Measurements from ENCODE around the gene NRARP.

GRCh38 chr9:137269231-137269772 lies 32.8 kb downstream of the NRARP start:
- TF ChIP-seq POLR2AphosphoS5 (IDR thresholded peaks at IDR 0.05; ENCODE audit: low read depth, low read length) = no peak
- TF ChIP-seq CTCF (IDR thresholded peaks at IDR 0.05; ENCODE audit: control extremely low read depth in 1 of 3, insufficient read depth in 1 of 3, low read depth in 1 of 3, low read length in 3 of 3) = no peak
- no peak for TF ChIP-seq MAX (IDR thresholded peaks at IDR 0.05)
- TF ChIP-seq CREB1 (IDR thresholded peaks at IDR 0.05) = no peak
- TF ChIP-seq RAD21 (IDR thresholded peaks at IDR 0.05 in 1 of 2, conservative IDR thresholded peaks at IDR 0.05 in 1 of 2; ENCODE audit: low read depth in 2 of 2, low read length in 2 of 2) = no peak
- no peak for TF ChIP-seq TAF1 (IDR thresholded peaks at IDR 0.05; ENCODE audit: low read depth, low read length)
- TF ChIP-seq RFX5 (IDR thresholded peaks at IDR 0.05; ENCODE audit: borderline replicate concordance, low read depth, low read length) = no peak
- TF ChIP-seq EZH2 (IDR thresholded peaks at IDR 0.05; ENCODE audit: low read depth, low read length, severe bottlenecking) = no peak
- TF ChIP-seq BACH1 (IDR thresholded peaks at IDR 0.05; ENCODE audit: low read length) = no peak
- TF ChIP-seq TBP (IDR thresholded peaks at IDR 0.05; ENCODE audit: low read depth, low read length) = no peak
- no peak for TF ChIP-seq SIN3A (conservative IDR thresholded peaks at IDR 0.05 in 1 of 2, IDR thresholded peaks at IDR 0.05 in 1 of 2; ENCODE audit: low read depth in 1 of 2, low read length in 2 of 2)
